MG63 (cell line): ENCODE measurements around the gene DPP7. TPM values are rescaled to one million over a fixed set of nuclear protein-coding genes. Genes with fewer than 3 reads are reported as not detected.
"Not testable (repeated sequence)": the region's sequence is repeated elsewhere in the genome, so short reads cannot be mapped to it uniquely, and the experiment has no call there.

Experiments
- DNase-seq: peaks from one replicate; pipeline ENCODE4 v3.0.0-alpha.2; 2020
- H3K27me3 ChIP-seq: fragments of 250-450 bp; sonication (Bioruptor Pico); 2 replicates; pipeline ENCODE4 v1.5.1; 2020; ENCODE audit warnings: mild to moderate bottlenecking, moderate library complexity
- H3K36me3 ChIP-seq: fragments of 250-450 bp; sonication (Bioruptor Pico); 2 replicates; pipeline ENCODE4 v1.5.1; 2020; ENCODE audit warnings: mild to moderate bottlenecking, moderate library complexity
- H3K4me3 ChIP-seq: fragments of 250-450 bp; sonication (Bioruptor Pico); 2 replicates; pipeline ENCODE4 v1.5.1; 2020; ENCODE audit warnings: mild to moderate bottlenecking, moderate library complexity
- H3K9me3 ChIP-seq: fragments of 250-450 bp; sonication (Bioruptor Pico); 2 replicates; pipeline ENCODE4 v1.5.1; 2020; ENCODE audit warnings: mild to moderate bottlenecking, moderate library complexity
- total RNA-seq: library from RNA; depleted of rRNA; stranded (reverse); fragments of >200 nt; shearing (Covaris generic); gene quantifications from 2 replicates; pipeline ENCODE4 v1.2.3, GENCODE V29; 2014; ENCODE audit warnings: low replicate concordance; rRNA removed

The DPP7 gene
- total RNA-seq, 1 experiment from 2014 or later: 57.8 TPM

- no peak overlapping the region for H3K4me3 ChIP-seq
- peaks cover 4% of the 10 kb centered on the region; the same call in 1 of the 2 replicates for H3K36me3 ChIP-seq
- H3K9me3 ChIP-seq: no peaks in the 10 kb centered on the region
- no peak for DNase-seq
- H3K27me3 ChIP-seq: no peaks in the 10 kb centered on the region
These were observed 51.1 kb downstream of the DPP7 start for GRCh38 chr9:137063311-137064026.

- not testable (repeated sequence) for H3K27me3 ChIP-seq, H3K36me3 ChIP-seq, H3K4me3 ChIP-seq, DNase-seq, H3K9me3 ChIP-seq
These were observed 51.7 kb downstream of the DPP7 start for GRCh38 chr9:137062798-137063197.

GRCh38 chr9:137062384-137062783 is 52.1 kb downstream of the DPP7 start:
- Histone ChIP-seq H3K27me3 (no peaks in the 10 kb centered on the region), H3K4me3 (no peak overlapping the region), H3K36me3 (peaks cover 4% of the 10 kb centered on the region; the same call in 1 of the 2 replicates), H3K9me3 (no peaks in the 10 kb centered on the region)
- no peak for DNase-seq

Other genes starting within 250 kb of the DPP7 start
- 402 and 494 TPM in 2 replicates for gene EDF1, start 248.4 kb downstream of the DPP7 start, total RNA-seq
- 27.6 and 46.5 TPM in 2 replicates for gene TRAF2, start 228.2 kb downstream of the DPP7 start, total RNA-seq
- gene FBXW5, start 170.0 kb downstream of the DPP7 start, total RNA-seq: 66.3 and 88.3 TPM in 2 replicates
- not detected in 2 replicates for gene C8G, start 169.5 kb downstream of the DPP7 start, total RNA-seq
- gene LCN12, start 162.5 kb downstream of the DPP7 start, total RNA-seq: not detected in 2 replicates
- not detected in 2 replicates for gene PTGDS, start 137.2 kb downstream of the DPP7 start, total RNA-seq
- gene LCNL1, start 131.7 kb downstream of the DPP7 start, total RNA-seq: not detected in 2 replicates
- gene PAXX, start 122.3 kb downstream of the DPP7 start, total RNA-seq: 27.5 and 63.0 TPM in 2 replicates
- gene CLIC3, start 118.2 kb downstream of the DPP7 start, total RNA-seq: not detected in 2 replicates
- 10.9 and 11.7 TPM in 2 replicates for gene ABCA2, start 86.5 kb downstream of the DPP7 start, total RNA-seq
- not detected in 2 replicates for gene FUT7, start 82.6 kb downstream of the DPP7 start, total RNA-seq
- gene NPDC1, start 68.6 kb downstream of the DPP7 start, total RNA-seq: 86.9 and 253 TPM in 2 replicates
- not detected in 2 replicates for gene ENTPD2, start 60.7 kb downstream of the DPP7 start, total RNA-seq
- gene SAPCD2, start 44.2 kb downstream of the DPP7 start, total RNA-seq: 20.8 and 32.5 TPM in 2 replicates
- gene UAP1L1, start 37.2 kb downstream of the DPP7 start, total RNA-seq: 8.2 and 12.2 TPM in 2 replicates
- gene MAN1B1, start 27.7 kb downstream of the DPP7 start, total RNA-seq: 77.1 and 83.1 TPM in 2 replicates
- gene GRIN1, start 24.4 kb upstream of the DPP7 start, total RNA-seq: not detected in 2 replicates
- gene LRRC26, start 55.3 kb upstream of the DPP7 start, total RNA-seq: not detected in 2 replicates
- gene TMEM210, start 57.3 kb upstream of the DPP7 start, total RNA-seq: not detected in 2 replicates
- 31.1 and 34.6 TPM in 2 replicates for gene ANAPC2, start 73.8 kb upstream of the DPP7 start, total RNA-seq
- 161 and 267 TPM in 2 replicates for gene SSNA1, start 73.9 kb upstream of the DPP7 start, total RNA-seq
- gene TPRN, start 86.0 kb upstream of the DPP7 start, total RNA-seq: 6.2 and 12.0 TPM in 2 replicates
- 33.5 and 61.7 TPM in 2 replicates for gene TMEM203, start 90.9 kb upstream of the DPP7 start, total RNA-seq
- gene NDOR1, start 91.0 kb upstream of the DPP7 start, total RNA-seq: 2.0 and 5.7 TPM in 2 replicates
- gene RNF208, start 107.5 kb upstream of the DPP7 start, total RNA-seq: not detected in 2 replicates
- gene CYSRT1, start 110.4 kb upstream of the DPP7 start, total RNA-seq: 0.89 and 1.5 TPM in 2 replicates
- not detected in 2 replicates for gene RNF224, start 112.8 kb upstream of the DPP7 start, total RNA-seq
- gene SLC34A3, start 116.2 kb upstream of the DPP7 start, total RNA-seq: not detected in 2 replicates
- 577 and 829 TPM in 2 replicates for gene TUBB4B, start 126.6 kb upstream of the DPP7 start, total RNA-seq
- not detected in 2 replicates for gene STPG3, start 136.6 kb upstream of the DPP7 start, total RNA-seq
- 56.3 and 75.6 TPM in 2 replicates for gene NELFB, start 140.6 kb upstream of the DPP7 start, total RNA-seq
- 2.3 and 2.9 TPM in 2 replicates for gene TOR4A, start 163.0 kb upstream of the DPP7 start, total RNA-seq
- gene NRARP, start 187.5 kb upstream of the DPP7 start, total RNA-seq: 0.16 TPM in 1 of 2 replicates, not detected in the other